SK-N-DZ (cell line): ENCODE results near the gene C1QTNF6.
"Not testable (repeated sequence)": the region's sequence is repeated elsewhere in the genome, so short reads cannot be mapped to it uniquely, and the experiment has no call there.

Experiments used
- DNase-seq: peaks from one replicate; pipeline ENCODE4 v3.0.0-alpha.2; 2015; ENCODE audit warnings: low spot score

Gene C1QTNF6

GRCh38 chr22:37176464-37177061 is 11.5 kb downstream of the C1QTNF6 start:
- peak; percentile 54 for DNase-seq

GRCh38 chr22:37175414-37176281 is 12.4 kb downstream of the C1QTNF6 start:
- DNase-seq: no peak

- no peak for DNase-seq
Observed at GRCh38 chr22:37174964-37175363, 13.1 kb downstream of the C1QTNF6 start.

- DNase-seq: no peak
Observed at GRCh38 chr22:37173709-37174108, 14.3 kb downstream of the C1QTNF6 start.

GRCh38 chr22:37172266-37173245 is 15.5 kb downstream of the C1QTNF6 start:
- no peak for DNase-seq

- DNase-seq: no peak
Observed at GRCh38 chr22:37171662-37172061, 16.4 kb downstream of the C1QTNF6 start.

- not testable (repeated sequence) for DNase-seq
Observed at GRCh38 chr22:37170689-37171405, 17.2 kb downstream of the C1QTNF6 start.

GRCh38 chr22:37169947-37170688 is 17.9 kb downstream of the C1QTNF6 start:
- DNase-seq: no peak

- no peak for DNase-seq
Observed at GRCh38 chr22:37169406-37169805, 18.6 kb downstream of the C1QTNF6 start.

GRCh38 chr22:37167981-37168647 is 19.9 kb downstream of the C1QTNF6 start:
- no peak for DNase-seq

- DNase-seq: no peak
Observed at GRCh38 chr22:37167176-37167980, 20.7 kb downstream of the C1QTNF6 start.

GRCh38 chr22:37166675-37167066 is 21.4 kb downstream of the C1QTNF6 start:
- peak; percentile 48 for DNase-seq

GRCh38 chr22:37165940-37166674 is 21.9 kb downstream of the C1QTNF6 start:
- no peak for DNase-seq

GRCh38 chr22:37165066-37165465 is 23.0 kb downstream of the C1QTNF6 start:
- DNase-seq: no peak

- DNase-seq: no peak
Observed at GRCh38 chr22:37164505-37164887, 23.6 kb downstream of the C1QTNF6 start.

GRCh38 chr22:37163575-37164504 is 24.2 kb downstream of the C1QTNF6 start:
- no peak for DNase-seq

GRCh38 chr22:37163096-37163489 is 25.0 kb downstream of the C1QTNF6 start:
- DNase-seq: no peak
